ENCODE data around the gene ADAP2.

DNA sequence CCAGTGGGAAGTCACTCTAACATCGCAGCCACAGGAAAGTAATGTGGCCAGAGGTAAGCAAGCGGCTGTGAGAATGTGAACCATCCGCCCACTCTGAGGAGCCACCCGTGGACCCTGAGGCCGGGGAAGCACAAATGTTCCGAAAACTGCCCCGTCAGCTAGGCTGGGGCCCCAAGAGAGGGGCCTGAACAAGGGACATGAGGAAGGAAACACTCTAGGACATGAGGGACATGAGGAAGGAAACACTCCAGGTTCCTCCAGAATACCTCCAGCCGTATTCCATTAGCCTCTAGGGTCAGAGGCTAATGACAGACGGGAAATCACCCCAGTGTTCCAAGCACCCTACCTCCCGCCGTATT, 16.0 kb upstream of the ADAP2 start:
- TF ChIP-seq, protein P1, sequence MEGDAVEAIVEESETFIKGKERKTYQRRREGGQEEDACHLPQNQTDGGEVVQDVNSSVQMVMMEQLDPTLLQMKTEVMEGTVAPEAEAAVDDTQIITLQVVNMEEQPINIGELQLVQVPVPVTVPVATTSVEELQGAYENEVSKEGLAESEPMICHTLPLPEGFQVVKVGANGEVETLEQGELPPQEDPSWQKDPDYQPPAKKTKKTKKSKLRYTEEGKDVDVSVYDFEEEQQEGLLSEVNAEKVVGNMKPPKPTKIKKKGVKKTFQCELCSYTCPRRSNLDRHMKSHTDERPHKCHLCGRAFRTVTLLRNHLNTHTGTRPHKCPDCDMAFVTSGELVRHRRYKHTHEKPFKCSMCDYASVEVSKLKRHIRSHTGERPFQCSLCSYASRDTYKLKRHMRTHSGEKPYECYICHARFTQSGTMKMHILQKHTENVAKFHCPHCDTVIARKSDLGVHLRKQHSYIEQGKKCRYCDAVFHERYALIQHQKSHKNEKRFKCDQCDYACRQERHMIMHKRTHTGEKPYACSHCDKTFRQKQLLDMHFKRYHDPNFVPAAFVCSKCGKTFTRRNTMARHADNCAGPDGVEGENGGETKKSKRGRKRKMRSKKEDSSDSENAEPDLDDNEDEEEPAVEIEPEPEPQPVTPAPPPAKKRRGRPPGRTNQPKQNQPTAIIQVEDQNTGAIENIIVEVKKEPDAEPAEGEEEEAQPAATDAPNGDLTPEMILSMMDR (IDR thresholded peaks at IDR 0.05): no peak
- no peak for TF ChIP-seq ZFX (IDR thresholded peaks at IDR 0.05; ENCODE audit: borderline replicate concordance)

Data from 22Rv1 (cell line).